Urothelium cell line (cell line): ENCODE measurements around the gene CCDC102A.
A peak's percentile ranks its signal among the peaks of the same experiment; 100 is the strongest.

Source experiments
- DNase-seq: peaks from one replicate; pipeline ENCODE4 v3.0.0; 2011; ENCODE audit warnings: low spot score, mixed read lengths
- FAIRE-seq: peaks from 2 replicates; lab custom pipeline; 2011; peaks lifted over from hg19 to GRCh38; lab: Jason Lieb, UNC

Gene CCDC102A

DNA sequence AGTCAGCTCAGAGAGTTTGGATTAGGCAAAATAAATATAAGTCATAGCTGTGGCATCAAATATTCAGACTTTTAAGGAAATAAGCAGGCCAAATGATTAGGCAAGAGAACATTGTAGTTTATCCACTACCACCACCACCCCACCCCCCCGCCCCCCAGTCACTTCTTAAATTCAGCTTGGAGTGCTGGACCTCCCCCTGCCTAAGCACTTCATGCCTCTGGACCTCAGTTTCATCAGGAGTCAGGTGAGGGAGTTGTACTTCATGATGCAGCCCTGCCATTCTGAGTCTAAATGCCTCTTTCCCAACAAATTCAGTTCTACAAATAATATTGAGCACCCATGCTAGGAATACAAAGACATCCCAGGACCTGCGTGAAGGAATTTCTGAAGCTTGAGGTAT lies 71.8 kb downstream of the CCDC102A start:
- DNase-seq (no peak), FAIRE-seq (no peak)

DNA sequence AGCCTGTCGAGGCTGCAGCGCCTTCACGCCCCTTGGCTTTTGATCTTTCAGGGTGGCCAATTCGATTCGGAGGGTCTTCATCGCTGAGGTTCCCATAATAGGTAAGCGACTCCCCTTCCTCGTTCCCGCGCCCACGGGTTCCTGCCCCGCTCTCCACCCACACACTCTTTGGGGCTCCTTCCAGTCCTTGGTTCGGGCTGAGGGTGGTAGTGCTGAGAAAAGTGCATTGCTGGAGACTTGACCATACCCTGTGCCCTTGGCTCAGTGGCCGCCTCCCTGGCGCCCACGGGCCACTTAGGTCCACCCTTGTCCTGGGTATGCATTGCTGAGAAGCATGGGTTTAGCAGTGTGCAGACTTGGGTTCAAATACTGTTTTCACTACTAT lies 73.4 kb downstream of the CCDC102A start:
- FAIRE-seq (no peak), DNase-seq (no peak)

DNA sequence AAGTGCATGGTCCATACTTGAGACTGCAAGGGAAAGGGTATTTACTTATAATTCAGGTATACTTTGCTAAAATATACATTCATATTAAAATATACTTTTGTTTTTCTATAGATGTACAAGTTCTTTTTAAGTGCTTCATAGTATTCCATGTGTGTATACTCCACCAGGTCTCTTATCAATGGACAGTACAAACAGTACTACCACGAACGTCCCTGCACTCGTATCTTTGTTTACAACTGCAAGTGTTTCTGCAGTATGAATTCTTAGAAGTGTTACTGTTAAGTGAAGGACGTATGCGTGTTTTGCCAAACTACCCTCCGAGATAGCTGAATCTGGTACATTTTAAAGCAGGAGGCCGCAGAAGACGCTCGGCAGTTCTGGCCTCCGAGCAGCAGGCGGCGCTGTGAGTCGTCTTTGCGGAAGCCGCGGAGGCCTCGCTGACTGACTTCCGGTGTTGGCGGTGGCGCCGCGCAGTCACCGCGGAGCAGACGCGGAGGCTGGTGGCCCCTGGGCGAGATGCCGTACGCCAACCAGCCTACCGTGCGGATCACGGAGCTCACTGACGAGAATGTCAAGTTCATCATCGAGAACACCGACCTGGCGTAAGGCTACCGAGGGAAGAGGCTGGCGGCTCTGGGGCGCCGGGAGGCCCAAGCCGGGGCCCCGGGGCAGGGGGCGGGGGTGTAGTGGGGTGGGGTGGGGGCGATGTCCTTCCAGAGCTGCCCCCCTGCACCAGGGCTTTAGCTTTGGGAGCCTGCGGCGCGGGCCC lies 74.0 kb downstream of the CCDC102A start, which contains the start of gene POLR2C:
TSS of gene POLR2C (plus strand) at position 471 of the 769 bp plus-strand sequence. CDS start at position 517, 46 bp downstream.
- DNase-seq = peak; percentile 94
- FAIRE-seq = peak; percentile 88
